Left colon (tissue), 2 donors: ENCODE results near the gene PDE8A. TPM values are rescaled to one million over a fixed set of nuclear protein-coding genes. Genes with fewer than 3 reads are reported as not detected.
"Not testable (repeated sequence)": the region's sequence is repeated elsewhere in the genome, so short reads cannot be mapped to it uniquely, and the experiment has no call there.

Experiments used
- ATAC-seq: fragments of 200-7000 bp; cut with Tn5 transposase; one replicate; pipeline ENCODE4 v1.9.1; 2020; ENCODE audit warnings: mild to moderate bottlenecking, moderate library complexity
- DNase-seq, 2 donors: peaks; one replicate each; pipeline ENCODE4 v3.0.0-alpha.2; 2020
- intact Hi-C, 2 donors: fragments of 100-400 bp; cut with DNase I in 1 of 2; cut with micrococcal nuclease in 1 of 2; formaldehyde crosslinking; loops; one replicate each; pipeline versions ENCODE4 v1.11.2 to v1.14.0; 2022; cut with DNase I, micrococcal nuclease
- total RNA-seq, 2 donors: library from RNA; stranded (reverse); fragmentation: NEBNext Ultra II Directional; extraction: Animal tissue kit (Norgen Biotek cat#: 25700); gene quantifications; one replicate each; pipeline ENCODE4 v1.2.1, GENCODE V29; 2021
- donor health status: DM: no; HTN: no; CAD: no.
- donor health status: DM: yes; HTN: yes; CAD: no.

The PDE8A gene
- total RNA-seq, 2 donors from 2014 or later, result 93.7 to 99.8 TPM

GRCh38 chr15:85133709-85134108 is 152.1 kb downstream of the PDE8A start:
- ATAC-seq, result no peak
- no peak for DNase-seq
- intact Hi-C loops, result no loop called here

DNA sequence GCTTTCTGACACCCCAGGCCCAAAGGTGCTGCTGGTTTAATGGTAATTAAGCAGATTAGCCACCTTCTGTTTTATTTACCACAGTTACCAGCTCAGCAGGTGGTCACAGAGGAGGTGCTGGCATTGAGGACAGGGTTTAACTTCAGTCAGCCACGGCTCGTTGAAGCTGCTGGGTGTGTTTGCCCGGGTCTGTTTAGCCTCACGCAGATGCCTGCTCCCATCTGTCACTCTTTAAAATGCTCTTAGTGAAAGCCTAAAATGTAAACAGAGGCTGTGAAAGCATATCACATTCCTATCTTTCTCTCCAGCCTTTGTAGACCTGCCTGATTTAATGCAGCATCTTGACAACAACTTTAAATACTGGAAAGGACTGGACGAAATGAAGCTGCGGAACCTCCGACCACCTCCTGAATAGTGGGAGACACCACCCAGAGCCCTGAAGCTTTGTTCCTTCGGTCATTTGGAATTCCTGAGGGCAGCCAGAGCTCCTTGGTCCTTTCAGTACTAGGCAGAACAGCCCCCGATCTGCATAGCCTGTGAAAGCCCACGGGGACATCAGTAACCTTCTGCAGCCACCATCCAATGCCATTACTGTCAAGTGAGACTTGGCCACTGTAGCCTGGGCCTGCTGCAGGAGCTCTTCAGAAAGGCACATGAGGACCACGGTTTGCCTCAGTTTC is 156.0 kb downstream of the PDE8A start:
- ATAC-seq, result no peak
- DNase-seq, result no peak
- intact Hi-C loops, result no loop called here

DNA sequence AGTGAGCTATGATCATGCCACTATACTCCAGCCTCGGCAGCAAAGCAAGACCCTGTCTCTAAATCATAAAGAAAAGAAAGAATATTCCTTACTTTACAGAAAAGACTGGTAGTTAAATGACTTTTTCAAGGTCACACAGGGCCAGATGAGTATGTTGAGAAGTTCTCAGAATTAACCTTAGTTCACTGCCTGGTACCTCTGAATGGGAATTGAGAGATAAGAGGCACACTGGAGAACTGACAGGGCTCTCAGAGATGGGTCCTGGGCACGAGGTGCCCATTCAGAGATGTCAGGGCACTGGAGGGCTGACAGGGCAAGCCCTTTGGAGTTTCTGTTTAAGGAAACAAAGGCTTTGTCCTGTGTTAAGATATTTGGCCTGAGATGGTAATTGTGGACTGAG is 157.7 kb downstream of the PDE8A start:
- intact Hi-C loops, result no loop called here
- ATAC-seq (no peak), DNase-seq (no peak)

DNA sequence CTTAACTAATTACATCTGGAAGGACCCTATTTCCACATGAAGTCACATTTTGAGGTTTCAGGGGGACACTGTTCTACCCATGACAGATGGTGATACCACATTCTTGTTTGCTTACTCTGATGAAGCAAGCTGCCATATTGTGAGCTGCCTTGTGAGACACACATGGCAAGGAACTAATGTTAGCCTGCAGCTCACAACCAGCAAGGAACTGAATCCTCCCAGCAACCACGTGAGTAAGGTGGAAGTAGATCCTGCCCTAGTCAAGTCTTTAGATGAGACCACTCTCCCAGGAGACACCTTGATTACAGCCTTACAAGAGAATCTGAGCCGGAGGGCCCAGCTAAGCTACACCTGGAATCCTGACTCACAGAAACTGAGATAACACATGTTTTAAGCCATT is 160.1 kb downstream of the PDE8A start:
- DNase-seq (no peak), ATAC-seq (peak; percentile 9)
- intact Hi-C loops, result no loop called here

GRCh38 chr15:85142312-85142711 is 160.7 kb downstream of the PDE8A start:
- DNase-seq (no peak), ATAC-seq (peak; percentile 6)
- intact Hi-C loops, result no loop called here

GRCh38 chr15:85149465-85150129 is 167.9 kb downstream of the PDE8A start:
- intact Hi-C loops, result no loop called here
- ATAC-seq, result no peak
- DNase-seq, result no peak

DNA sequence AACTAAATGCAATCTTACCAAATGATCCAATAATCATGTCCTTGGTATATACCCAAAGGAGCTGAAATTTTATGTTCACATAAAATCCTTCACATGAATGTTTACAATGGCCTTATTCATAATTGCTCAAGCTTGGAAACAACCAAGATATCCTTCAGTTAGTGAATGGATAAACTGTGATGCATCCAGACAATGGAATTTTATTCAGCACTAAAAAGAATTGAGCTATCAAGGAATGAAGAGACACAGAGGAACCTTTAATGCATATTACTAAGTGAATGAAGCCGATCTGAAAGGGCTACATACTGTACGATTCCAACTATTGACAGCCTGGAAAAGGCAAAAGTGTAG is 168.4 kb downstream of the PDE8A start:
- DNase-seq (no peak), ATAC-seq (no peak)
- intact Hi-C loops, result no loop called here

DNA sequence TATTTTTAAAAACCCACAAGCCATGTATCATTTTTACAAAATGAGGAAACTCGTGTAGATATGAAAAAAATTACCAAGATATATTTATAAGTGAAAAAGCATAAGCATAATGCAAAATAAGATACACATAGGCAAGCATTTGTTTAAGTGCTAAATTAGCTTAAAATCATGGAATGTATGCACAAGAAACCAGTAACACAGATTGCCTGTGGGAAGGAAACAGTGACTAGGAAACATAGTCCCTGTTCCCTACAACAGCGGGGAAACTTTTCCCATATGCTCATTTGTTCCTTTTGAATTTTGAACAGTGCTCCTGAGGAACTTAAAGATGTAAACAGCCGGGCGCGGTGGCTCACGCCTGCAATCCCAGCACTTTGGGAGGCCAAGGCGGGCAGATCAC is 169.5 kb downstream of the PDE8A start:
- ATAC-seq, result no peak
- no peak for DNase-seq

GRCh38 chr15:85151861-85152260 is 170.2 kb downstream of the PDE8A start:
- DNase-seq, result no peak
- intact Hi-C loops, result no loop called here
- ATAC-seq, result no peak

More for the DNA sequence above, 169.5 kb downstream of the PDE8A start:
- intact Hi-C loops, result no loop called here

DNA sequence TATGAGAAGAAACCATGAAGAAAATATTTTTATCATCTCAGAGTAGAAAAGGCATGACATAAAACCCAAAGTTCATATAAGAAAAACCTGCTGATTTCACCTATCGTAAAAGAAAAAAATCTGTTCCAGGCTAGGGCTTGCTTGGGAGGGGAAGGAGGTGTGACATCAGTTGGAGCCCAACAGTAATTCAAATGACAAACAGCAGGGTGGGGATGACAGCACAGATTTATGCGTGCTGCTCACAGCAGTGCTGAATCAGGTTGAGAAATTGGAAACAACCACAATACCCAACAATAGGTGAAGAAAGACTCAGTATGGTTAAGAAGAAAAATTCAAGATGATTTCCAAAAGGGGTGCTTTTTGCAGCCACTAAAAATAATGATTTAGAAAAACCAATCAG is 172.4 kb downstream of the PDE8A start:
- intact Hi-C loops, result no loop called here
- DNase-seq, result no peak
- ATAC-seq, result peak; percentile 82

GRCh38 chr15:85155360-85155759 is 173.7 kb downstream of the PDE8A start:
- intact Hi-C loops, result no loop called here
- no peak for ATAC-seq
- no peak for DNase-seq

DNA sequence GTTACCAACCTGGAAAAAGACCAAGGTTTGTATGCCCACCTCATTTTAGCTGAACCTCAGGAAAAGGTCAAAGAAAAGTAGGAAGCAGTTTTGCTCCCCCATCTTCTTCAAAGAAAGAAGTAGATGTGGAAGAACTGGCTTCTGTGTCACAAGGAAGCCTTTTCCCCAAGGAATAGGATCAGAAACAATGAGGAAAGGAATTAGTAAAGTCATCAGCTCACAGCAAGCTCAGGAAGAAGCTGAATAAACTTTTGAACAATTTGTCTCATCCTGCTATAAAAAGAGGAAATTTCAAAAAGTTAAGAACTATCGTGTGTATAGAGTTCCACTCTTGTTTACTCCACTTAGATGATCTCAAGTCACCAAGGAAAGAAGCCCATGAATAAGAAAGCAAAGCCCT is 174.2 kb downstream of the PDE8A start:
- intact Hi-C loops, result no loop called here
- ATAC-seq (no peak), DNase-seq (no peak)

GRCh38 chr15:85157344-85157743 is 175.7 kb downstream of the PDE8A start:
- ATAC-seq (no peak), DNase-seq (no peak)
- intact Hi-C loops, result no loop called here

DNA sequence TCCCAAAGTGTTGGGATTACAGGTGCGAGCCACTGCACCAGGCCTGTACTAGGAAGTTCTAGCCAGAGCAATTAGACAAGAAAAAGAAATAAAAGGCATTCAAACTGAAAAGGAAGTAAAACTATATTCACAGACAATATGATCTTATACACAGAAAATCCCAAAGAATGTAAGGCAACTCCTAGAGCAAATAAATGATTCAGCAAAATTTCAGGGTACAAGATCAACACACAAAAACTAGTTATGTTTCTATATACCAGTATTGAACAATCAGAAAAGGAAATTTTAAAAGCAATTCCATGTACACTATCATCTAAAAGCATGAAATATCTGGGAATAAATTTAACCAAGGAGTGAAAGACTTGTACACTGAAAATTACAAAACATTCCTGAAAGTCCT is 180.6 kb downstream of the PDE8A start:
- DNase-seq (no peak), ATAC-seq (no peak)
- intact Hi-C loops, result no loop called here

DNA sequence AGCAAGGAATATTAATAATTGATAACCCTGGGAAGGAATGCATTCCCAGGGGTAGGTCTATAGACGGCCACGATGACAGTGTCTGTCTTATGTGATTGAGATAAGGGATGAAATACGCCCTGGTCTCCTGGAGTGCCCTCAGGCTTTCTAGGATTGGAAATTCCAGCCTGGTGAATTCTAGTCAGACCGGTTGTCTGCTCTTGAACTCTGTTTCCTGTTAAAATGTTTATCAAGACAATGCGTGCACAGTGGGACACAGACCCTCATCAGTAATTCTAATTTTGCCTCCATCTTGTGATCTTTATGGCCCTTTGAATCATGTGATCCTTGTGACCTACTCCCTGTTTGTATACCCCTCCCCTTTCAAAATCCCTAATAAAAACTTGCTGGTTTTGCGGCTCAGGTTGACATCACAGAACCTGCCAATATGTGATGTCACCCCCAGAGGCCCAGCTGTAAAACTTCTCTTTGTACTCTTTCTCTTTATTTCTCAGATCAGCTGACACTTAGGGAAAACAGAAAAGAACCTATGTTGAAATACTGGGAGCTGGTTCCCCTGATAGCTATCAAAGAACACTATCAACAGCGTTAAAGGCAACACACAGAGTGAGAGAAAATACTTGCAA is 183.3 kb downstream of the PDE8A start:
- ATAC-seq (no peak), DNase-seq (no peak)
- intact Hi-C loops, result no loop called here

DNA sequence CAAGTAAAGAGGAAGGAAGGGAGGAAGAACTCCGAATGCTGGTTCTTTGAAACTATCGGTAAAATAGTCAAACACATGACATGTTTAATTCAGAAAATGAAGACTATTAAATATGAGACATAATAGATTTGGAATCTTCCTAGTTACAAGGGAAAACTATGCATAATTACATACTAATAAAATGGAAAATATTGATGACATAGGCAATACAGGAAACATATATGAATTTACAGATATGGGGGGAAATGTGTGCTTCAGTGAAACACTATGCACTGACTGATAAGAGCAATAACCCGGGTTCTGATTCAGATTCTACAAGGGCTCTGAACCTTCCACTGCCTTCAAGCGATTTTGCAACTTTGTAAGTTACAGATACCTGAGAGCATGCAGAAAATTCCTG is 185.9 kb downstream of the PDE8A start:
- no peak for ATAC-seq
- intact Hi-C loops, result no loop called here
- DNase-seq, result no peak

DNA sequence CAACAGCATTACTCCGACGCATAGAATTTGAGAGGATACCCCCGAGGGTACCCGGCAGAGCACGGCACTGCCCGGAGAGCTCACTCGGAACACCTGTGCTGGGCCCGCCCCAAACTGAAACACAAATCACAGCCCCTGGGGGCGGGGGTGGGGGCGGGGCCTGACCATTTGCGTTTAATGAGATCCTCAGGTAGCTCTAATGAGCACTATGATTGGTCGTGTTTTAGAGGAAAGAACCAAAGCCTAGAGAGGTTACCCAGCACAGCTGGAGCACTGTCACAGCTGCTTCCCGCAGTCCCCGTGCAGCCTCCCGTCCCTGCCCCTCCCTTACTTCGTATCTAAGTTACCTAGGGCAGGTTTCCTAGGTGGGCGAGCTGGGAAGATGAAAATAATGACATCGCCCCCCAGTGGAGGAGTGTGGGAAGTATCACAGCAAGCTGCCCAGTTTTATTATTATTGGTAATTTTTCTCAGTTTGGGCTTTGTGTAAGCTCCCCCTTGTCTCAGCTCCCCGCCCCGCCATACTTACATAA is 187.1 kb downstream of the PDE8A start:
- DNase-seq (peak; percentile 39 to 59), ATAC-seq (peak; percentile 92)
- intact Hi-C loops, result no loop called here

DNA sequence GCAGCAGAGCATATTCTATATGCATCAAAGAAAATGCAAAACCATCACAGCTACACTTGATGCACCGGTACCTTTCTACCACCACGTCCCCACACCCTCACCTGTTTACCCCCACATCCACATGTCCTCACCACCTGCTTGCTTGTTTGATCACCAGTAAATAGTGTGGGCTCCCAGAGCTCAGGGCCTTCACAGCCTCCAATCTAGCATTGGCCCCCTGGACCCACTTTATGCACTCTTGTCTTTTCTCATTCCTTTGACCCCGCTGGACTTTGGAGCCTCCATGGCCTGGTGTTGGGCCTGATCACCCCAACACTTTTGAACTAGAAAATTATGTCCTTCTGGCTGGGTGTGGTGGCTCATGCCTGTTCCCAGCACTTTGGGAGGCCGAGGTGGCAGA is 190.1 kb downstream of the PDE8A start:
- ATAC-seq, result no peak
- DNase-seq, result no peak
- intact Hi-C loops, result no loop called here

DNA sequence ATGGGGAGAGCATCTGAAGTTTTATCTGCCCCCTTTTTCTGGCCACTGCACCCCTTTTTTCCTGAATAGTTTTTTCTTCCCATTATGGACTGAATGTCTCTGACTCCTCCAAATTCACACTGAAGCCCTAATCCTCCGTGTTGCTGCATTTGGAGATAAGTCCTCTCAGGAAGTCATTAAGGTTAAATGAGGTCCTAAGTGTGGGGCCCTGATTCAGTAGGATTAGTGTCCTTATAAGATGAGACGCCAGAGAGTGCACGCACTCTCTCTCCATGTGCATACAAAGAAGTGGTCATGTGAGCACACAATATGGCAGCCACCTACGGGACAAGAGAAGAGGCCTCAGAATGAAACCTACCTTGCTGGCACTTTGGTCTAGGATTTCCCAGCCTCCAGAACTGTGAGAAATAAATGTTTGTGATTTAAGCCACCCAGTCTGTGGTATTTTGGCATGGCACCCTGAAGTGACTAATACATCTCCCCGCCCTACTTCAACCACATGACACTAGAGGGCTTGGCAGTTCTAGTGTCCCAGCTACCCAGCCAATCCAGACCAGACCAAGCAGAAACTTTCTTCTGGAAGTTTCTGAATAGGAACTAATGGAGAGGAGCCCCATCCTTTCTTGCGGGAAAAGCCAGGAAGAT is 191.3 kb downstream of the PDE8A start:
- DNase-seq (no peak), ATAC-seq (no peak)
- intact Hi-C loops, result no loop called here

- intact Hi-C loops, DNase-seq: not testable (repeated sequence)
- ATAC-seq, result peak; percentile 51
These were observed 192.0 kb downstream of the PDE8A start for GRCh38 chr15:85173630-85174029.
